ENCODE data around the gene CTNNBL1.

CTNNBL1 gene

GRCh38 chr20:37905671-37906613 lies 212.1 kb downstream of the CTNNBL1 start:
- DNase-seq, result no peak

DNA sequence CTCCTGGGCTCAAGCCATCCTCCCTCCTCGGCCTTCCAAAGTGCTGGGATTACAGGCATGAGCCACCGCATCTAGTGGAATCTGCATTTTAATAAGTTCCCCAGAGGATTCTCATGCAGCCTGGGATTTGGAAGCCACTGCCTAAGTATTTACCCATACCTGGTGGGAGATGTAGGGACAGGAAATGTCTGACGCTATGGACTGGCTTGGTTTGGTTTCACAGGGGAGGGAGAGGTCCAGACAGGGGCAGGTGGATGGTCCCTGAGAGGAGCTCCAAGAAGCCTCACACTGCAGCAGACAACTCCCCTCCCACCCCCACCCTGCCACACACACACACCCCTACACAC lies 213.5 kb downstream of the CTNNBL1 start:
- DNase-seq, result no peak

DNA sequence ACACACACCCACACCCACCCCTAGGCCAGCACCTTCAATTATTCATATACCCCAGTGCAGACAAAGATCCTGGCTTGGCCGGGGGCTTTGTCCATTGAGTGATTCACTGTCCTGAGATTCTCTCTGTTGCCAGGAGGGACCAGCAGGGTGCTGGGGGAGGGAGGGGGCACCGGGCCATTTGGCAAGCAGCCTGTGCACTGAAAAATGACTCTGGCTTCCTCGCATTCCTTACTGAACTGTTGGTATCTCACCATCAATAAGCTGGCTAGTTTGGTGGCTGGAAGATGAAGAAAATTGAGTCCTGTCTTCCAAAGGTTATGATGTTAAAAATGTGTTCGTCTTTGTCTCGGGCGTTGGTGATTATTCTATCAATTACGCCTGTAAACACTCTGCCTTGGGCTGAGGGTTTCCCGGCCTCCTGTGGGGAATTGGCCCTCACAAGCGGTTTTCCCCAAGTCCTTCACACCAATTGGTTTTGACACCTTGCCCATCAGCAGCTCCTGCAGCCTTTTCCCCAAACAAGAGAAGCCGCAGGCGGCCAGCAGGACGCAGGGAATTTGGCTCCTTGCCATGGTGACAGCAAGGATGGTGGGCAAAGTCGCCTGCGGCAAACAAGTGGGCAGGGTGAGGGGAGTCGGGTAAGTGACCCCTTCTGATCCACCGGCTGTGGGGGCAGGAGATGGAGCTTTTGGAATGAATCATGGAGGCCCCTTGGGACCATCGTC lies 214.0 kb downstream of the CTNNBL1 start:
- DNase-seq, result peak; percentile 43

- DNase-seq, result no peak
Measured at GRCh38 chr20:37911261-37911660, 217.4 kb downstream of the CTNNBL1 start.

- DNase-seq, result no peak
Measured at GRCh38 chr20:37911838-37912281, 218.0 kb downstream of the CTNNBL1 start.

DNA sequence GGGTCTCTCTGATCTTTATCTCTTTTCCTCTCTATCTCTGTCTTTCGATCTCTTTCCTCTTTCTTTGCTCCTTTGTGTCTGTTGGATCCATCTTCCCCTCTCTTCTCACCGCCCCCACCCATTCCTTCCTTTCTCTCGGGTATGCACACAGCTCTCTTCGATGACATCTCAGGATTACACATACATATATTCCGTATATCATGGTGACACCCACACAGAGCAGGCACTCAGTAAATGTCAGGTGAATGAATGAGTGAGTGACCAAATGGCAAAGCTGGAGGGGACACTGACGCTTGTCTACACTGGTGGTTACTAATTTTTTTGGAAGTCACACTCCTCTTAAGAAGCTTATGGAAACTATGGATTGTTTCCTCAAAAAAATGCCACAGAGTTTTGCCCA lies 219.0 kb downstream of the CTNNBL1 start:
- DNase-seq, result no peak

DNA sequence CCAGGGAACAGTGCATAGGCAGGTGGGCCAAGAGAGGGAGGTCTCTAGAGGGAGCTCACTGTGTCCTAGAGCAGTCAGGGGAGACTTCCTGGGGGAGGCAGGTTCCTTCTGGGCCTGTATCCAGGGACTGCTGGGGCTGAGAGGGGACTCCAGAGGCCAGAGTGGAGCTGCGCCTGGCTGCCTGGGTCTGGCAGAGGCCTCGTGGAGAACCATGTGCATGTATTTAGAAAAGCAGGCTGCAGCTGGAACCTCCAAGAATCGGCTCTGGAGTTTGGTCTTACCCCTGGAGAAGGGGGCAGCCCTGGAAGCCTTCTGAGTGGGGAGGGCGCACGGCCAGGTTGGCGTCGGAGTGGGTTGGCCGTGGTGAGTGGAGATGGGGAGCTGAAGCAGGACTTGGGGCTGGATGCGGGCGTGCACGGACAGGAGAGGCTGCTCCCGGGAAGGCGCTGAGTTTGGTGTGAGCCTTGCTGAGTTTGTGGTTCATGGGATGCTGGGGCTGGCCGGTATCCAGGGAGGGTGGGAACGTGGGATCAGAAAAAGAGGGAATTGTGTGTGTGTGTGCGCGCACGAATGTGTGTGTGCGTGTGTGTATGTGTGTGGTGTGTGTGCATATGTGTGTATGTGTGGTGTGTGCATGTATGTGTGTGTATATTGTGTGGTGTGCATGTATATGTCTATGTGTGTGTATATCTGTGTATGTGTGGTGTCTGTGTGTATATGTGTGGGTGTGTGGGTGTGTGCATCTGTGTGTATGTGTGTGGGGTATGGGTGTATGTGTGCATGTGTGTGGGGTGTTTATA lies 219.9 kb downstream of the CTNNBL1 start:
- no peak for DNase-seq

- DNase-seq, result no peak
Measured at GRCh38 chr20:37914367-37914671, 220.5 kb downstream of the CTNNBL1 start.

- DNase-seq, result no peak
Measured at GRCh38 chr20:37914672-37915433, 221.0 kb downstream of the CTNNBL1 start.

DNA sequence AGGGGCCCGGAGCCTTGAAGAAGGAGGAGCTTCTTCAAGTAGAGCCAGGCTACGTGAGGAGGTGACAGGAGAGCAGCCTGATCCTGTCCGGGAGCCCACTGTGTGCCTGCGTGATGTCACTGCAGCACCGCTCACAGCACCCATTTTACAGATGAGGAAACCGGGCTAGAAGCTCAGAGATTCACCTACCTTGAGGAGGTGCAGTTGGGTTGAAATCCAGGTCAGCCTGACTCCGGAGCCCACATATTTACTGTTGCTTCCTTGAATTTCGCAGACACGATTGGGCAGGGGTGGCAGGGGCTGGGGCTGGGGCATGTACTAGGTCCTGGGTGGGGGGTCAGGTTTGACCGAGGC lies 221.6 kb downstream of the CTNNBL1 start:
- no peak for DNase-seq

DNA sequence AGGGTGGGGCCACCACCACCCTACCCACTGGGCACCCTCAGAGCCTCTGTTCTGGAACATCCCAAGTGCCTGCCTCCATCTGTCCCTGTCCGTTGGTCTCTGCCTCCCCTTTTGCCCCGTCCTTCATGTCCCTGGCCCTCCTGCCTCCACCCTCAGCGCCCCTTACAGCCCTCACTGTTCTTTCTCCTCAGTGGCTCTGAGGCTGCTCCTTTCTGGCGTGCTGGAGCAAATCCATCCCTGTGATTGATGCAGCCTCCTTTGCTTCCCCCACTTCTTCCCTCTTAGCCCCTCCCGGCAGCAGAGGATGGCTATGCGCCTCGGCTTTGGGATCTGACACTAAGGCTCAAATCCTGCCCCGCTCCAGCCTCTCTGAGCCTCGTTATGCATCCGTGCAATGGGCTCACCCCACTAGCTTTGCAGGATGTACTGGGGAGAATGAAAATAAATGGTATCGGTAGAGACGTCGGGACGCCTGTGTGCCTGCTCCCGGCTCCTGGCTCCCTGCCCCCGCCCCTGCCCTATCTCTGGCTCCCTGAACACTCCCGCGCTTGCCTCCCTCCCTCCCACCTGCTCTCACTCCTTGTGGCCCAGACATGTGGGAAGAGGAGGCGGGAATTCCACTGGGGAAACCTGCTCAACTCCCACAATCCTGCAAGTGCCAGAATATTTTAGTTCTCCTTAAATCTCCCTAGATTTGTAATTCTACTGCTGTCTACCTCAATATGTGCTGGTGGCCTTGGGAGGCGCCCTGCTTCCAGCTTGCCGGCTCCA lies 222.2 kb downstream of the CTNNBL1 start:
- no peak for DNase-seq

DNA sequence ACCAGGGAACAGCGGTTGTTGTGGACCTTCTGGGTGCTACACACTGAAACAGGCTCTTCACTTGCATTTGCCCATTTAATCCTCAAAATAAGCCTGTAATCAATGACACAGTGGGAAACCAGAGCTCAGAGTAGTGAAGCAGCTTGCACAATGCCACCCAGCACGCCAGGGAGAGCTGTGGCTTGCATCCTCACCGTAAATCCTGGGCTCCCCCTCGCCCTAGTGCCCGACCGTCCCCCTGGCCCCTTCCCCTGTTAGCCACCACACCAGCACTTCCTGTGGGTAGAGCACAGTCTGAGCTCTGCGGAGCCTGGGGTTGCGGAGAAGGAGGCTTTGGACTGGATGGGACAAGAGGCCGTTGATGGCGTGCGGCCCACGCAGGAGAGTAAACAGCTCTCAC lies 223.6 kb downstream of the CTNNBL1 start:
- no peak for DNase-seq

GRCh38 chr20:37918035-37918434 lies 224.2 kb downstream of the CTNNBL1 start:
- no peak for DNase-seq

GRCh38 chr20:37919389-37920040 lies 225.7 kb downstream of the CTNNBL1 start:
- no peak for DNase-seq

DNA sequence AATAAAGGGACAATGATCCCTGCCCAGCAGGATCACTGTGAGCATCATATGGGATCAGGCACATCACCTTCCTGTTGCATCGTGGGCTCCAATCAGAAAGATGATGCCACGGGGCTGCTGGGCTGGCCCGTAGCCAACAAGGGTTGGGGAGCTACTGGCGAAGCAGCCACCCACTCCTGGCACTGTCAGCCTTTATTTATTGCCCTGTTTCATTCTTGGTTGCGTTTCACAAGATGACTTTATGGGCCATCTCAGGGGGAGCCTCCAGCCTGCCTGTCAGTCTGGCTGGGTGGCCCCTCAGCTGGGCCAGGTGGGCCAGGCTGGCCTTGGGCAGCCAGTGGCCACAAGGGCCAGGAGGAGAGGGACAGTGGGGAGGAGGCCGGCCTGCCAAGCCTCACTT lies 226.4 kb downstream of the CTNNBL1 start:
- DNase-seq, result no peak

GRCh38 chr20:37920679-37921322 lies 227.0 kb downstream of the CTNNBL1 start:
- DNase-seq, result no peak

DNA sequence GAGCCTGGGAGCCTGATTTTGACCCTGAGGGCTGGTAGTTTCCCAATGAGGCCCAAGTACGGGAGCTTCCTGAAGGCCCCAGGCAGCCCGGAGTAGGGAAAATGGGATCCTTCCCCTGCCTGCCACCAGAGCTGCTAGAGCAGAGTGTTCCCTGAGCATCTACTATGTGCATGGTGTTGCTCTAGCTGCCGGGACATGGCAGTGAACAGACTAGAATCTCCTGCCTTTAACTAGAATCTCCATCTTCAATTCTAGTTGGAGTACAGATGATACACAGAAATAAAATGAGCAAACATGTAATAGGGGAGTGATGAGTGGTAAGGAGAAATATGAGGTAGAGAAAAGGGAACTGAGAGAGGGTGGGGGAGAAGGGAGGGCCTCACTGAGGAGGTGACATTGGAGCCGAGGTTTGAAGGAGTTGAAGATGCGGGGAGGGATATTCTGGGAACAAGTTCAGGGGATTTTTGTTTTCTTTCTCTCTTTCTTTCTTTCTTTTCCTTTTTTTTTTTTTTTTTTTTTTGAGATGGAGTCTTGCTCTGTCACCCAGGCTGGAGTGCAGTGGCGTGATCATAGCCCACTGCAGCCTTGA lies 227.6 kb downstream of the CTNNBL1 start:
- DNase-seq, result no peak

Data from amniotic stem cell (primary cell).